GM18505 (cell line): ENCODE results near the gene WNT3.

Experiments used
- ATAC-seq: cut with Tn5 transposase; IDR thresholded peaks from one replicate; pipeline ENCODE4 v1.9.1; 2021; ENCODE audit not compliant: unreplicated experiment
- POLR2A ChIP-seq: IDR thresholded peaks from 4 replicates; pipeline ENCODE4 v1.6.1; 2011; ENCODE audit warnings: borderline replicate concordance; ENCODE audit not compliant: insufficient read depth, insufficient read length; ENCODE audit errors: extremely low read depth

Gene WNT3

DNA sequence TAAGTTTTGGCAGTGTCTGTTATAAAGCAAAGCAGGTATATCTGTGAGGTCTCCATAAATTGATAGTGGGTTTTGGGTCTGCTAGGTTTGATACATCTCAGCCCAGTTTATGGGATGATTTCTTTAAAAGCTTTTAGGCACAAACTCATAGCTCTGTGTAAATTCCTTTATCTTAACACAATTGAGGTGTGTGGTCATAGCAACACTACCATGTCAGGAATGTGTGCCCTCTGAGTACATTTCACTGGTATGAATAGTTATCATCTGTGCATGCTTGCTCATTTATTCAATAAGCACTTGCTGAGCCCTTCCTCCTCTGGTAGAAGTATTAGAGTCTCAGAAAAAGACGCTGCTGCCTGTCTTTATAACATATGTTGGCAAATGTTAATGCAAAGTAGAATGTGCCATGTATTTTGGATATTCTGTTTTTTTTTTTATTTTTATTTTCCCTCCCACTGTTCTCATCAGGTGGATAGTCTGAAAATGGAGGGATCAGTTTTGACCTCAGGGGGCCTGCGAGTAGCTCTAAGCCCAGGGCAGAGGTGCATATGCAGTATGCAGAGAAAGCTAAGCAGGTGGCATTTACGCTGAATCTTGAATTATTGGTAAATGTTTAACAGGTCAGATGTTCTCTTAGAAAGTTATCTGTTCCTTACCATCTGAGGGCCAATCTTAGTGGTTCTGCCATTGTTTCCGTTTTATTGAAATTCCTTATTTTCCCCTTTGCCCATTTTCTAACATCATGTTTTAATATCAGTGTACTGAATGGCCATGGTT, 90.7 kb downstream of the WNT3 start:
- ATAC-seq = no peak
- no peak for TF ChIP-seq POLR2A

DNA sequence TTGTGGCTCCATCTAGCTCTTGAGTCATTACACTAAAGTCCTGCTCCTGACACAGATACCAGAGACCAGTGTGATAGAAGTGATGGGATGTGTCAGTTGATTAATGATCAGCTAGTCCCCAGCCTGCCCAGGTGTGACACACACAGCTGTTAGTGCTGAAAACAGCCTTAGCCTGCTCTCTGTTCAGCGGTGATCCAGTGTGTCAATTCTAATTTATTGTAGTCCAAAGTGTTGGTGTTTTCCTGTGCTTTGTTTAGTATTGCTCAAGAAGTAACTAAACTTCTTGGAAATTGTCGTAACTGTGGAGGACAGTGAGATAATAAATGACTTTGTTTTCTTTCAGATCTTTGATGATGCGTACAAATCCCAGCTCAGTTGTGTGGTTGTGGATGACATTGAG, 92.3 kb downstream of the WNT3 start:
- no peak for ATAC-seq
- TF ChIP-seq POLR2A = no peak

DNA sequence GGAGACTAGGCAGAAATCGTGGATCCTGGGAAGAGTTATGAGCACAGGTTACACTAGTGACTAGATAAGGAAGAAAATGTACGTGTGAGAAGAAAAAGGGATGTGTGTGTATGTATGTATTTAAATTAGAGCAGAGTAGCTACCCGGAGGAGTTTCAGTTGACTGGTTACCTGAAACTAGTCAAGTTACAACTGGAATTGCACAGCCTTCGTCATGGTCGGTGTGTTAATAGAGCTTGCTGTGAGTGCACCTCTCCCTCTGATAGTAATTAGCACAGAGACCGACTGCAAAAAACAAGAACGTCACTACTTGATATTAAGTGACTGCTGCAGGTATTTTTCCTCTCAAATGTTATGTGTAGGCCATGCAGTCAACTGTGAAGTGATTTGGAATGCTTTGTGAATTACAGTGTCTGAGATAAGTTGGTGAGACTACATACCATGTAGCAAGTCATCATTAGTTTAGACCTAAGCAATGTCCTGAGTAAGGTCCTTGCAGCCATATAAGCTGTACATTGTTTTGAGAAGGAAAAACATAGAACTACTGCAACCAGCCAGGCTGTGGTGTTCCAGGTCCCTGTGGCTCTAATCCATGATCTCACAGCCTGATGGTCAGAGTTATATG, 95.7 kb downstream of the WNT3 start:
- no peak for ATAC-seq
- TF ChIP-seq POLR2A = no peak

DNA sequence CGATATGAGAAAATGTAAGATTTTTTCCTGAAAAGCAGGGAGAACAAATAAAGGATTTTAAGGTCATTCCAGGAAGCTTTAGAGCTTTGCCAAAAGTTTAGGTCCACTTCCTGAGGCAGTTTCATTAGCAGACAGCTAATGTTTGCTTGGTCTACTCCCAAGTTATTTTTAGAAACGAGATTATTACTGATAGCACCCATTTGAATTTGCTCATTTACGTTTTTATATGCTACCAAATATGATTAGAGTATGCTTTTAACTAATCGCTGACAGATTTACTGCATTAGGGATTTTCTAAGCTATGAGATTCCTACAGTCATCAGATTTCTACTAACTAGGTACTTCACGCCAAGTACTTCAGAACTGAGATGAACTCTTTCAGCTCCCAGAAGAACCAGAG, 98.1 kb downstream of the WNT3 start:
- ATAC-seq = no peak
- no peak for TF ChIP-seq POLR2A

DNA sequence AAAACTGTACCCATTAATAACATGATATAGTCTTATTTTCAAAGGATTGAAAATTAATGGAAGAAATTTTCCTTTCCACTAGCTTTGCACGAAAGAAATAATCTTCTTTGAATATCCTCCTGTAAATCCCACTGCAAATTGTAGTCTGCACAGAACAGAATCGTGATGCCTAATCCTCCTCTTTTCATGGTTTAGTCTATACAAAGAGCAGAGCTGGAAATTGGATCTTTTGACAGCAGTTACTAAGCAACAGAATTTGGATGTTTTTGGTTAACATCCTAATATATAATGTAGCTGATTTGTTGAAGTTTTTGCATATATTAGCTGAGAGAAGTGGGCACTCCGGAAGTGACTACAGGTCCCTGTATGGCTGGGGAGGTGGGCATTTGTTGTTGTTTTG, 98.6 kb downstream of the WNT3 start:
- no peak for ATAC-seq
- TF ChIP-seq POLR2A = no peak

DNA sequence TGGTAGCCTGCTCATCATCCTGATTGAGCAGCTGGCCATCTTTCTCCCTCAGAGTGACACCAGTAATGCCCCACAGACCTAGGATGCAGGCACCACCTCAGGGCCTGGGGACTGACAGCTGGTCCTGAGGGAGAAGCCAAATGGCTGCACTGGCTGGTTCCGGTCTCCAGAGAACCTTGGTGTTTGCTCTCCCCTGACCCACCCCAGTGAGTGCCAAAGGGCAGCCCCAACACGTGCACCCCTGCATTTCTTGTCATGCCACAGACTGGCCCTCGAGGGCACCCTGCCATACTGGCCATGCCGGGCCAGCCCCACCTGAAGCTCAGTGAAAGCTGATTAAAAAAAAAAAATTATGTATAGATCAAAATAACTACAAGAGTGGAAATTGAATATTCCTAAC, 100.5 kb downstream of the WNT3 start:
- no peak for ATAC-seq
- no peak for TF ChIP-seq POLR2A
